Endothelial cell (in vitro differentiated cells): ENCODE measurements around the gene ESRP2. TPM values are rescaled to one million over a fixed set of nuclear protein-coding genes. Genes with fewer than 3 reads are reported as not detected.

Experiments used
- DNase-seq: peaks from one replicate; pipeline ENCODE4 v3.0.0; 2021; ENCODE audit warnings: low spot score
- H3K27ac Mint-ChIP-seq: one replicate; pipeline ENCODE4 v1.8.0; 2021; ENCODE audit warnings: mixed read lengths, inconsistent platforms; ENCODE audit not compliant: unreplicated experiment
- H3K27me3 Mint-ChIP-seq: one replicate; pipeline ENCODE4 v1.8.0; 2021; ENCODE audit warnings: mild to moderate bottlenecking, moderate library complexity, mixed read lengths, inconsistent platforms; ENCODE audit not compliant: unreplicated experiment
- H3K36me3 Mint-ChIP-seq: one replicate; pipeline ENCODE4 v1.8.0; 2021; ENCODE audit warnings: mild to moderate bottlenecking, low read depth, mixed read lengths, inconsistent platforms; ENCODE audit not compliant: unreplicated experiment
- H3K4me1 Mint-ChIP-seq: one replicate; pipeline ENCODE4 v1.8.0; 2021; ENCODE audit warnings: mild to moderate bottlenecking, mixed read lengths, inconsistent platforms; ENCODE audit not compliant: unreplicated experiment
- H3K4me3 Mint-ChIP-seq: one replicate; pipeline ENCODE4 v1.8.0; 2021; ENCODE audit warnings: mild to moderate bottlenecking, mixed read lengths, inconsistent platforms; ENCODE audit not compliant: unreplicated experiment
- H3K9me3 Mint-ChIP-seq: one replicate; pipeline ENCODE4 v1.8.0; 2021; ENCODE audit warnings: mixed read lengths, inconsistent platforms; ENCODE audit not compliant: unreplicated experiment
- microRNA-seq: library from miRNA; unstranded; fragments of <30 nt; microRNA quantifications from one replicate; pipeline ENCODE4, GENCODE V29; 2020; ENCODE audit not compliant: unreplicated experiment
- total RNA-seq: library from RNA; stranded (reverse); fragmentation: NEBNext Ultra II Directional; extraction: Animal tissue kit (Norgen Biotek cat#: 25700); gene quantifications from one replicate; pipeline ENCODE4 v1.2.1, GENCODE V29; 2021; ENCODE audit not compliant: unreplicated experiment
- TF ChIP-seq, protein P1 (sequence below): fragments of 200-600 bp; sonication (generic); IDR thresholded peaks from one replicate; pipeline ENCODE4 v1.5.0; 2021; ENCODE audit warnings: antibody characterized with exemption; ENCODE audit not compliant: unreplicated experiment

Gene ESRP2
- total RNA-seq, 1 donor from 2014 or later = 0.64 TPM

DNA sequence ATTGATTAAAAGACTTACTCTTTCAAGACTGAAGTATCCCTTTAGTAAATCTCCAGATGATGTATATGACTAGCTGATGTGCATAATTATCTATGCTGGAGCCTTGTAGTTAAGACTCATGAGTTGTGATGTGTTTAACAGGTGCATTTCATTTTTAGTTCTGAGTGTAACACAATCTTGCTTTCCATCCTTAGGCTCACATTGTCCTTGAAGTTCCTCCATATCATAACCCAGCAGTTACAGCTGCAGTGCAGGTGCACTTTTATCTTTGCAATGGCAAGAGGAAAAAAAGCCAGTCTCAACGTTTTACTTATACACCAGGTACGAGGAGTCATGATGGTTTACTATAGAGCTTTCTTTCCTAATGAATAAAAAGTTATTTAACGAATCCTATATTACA lies 52.9 kb downstream of the ESRP2 start:
- DNase-seq = no peak
- Mint-ChIP-seq H3K9me3 (no peaks in the 10 kb centered on the region), H3K4me1 (no peaks in the 10 kb centered on the region), H3K36me3 (peaks cover 33% of the 10 kb centered on the region), H3K27me3 (peaks cover 4% of the 10 kb centered on the region), H3K27ac (no peak overlapping the region), H3K4me3 (peak overlapping the region; percentile 54)
- TF ChIP-seq, protein P1, sequence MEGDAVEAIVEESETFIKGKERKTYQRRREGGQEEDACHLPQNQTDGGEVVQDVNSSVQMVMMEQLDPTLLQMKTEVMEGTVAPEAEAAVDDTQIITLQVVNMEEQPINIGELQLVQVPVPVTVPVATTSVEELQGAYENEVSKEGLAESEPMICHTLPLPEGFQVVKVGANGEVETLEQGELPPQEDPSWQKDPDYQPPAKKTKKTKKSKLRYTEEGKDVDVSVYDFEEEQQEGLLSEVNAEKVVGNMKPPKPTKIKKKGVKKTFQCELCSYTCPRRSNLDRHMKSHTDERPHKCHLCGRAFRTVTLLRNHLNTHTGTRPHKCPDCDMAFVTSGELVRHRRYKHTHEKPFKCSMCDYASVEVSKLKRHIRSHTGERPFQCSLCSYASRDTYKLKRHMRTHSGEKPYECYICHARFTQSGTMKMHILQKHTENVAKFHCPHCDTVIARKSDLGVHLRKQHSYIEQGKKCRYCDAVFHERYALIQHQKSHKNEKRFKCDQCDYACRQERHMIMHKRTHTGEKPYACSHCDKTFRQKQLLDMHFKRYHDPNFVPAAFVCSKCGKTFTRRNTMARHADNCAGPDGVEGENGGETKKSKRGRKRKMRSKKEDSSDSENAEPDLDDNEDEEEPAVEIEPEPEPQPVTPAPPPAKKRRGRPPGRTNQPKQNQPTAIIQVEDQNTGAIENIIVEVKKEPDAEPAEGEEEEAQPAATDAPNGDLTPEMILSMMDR = no peak

DNA sequence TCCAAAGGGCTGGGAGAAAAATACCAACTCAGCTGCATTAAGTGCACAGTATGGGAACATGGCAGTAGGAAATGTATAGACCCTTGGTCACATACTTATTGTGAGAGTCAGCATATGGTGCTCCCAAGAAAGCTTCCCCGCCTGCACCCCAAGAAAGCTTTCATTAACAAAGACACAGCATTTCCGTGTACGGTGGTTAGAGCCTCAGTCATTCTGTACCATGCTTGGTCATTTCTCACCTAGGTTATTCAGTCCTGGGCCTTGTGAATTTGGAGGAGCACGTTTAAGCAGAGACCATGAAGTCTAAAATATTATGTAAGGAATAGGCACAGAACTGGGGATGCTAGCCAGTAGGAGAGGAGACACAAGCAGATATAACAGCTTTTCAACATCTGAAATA lies 56.1 kb downstream of the ESRP2 start:
- H3K36me3 Mint-ChIP-seq = peaks cover 21% of the 10 kb centered on the region
- no peaks in the 10 kb centered on the region for H3K27me3 Mint-ChIP-seq
- H3K27ac Mint-ChIP-seq = no peak overlapping the region
- no peak for DNase-seq
- TF ChIP-seq, protein P1 = no peak
- H3K4me1 Mint-ChIP-seq = no peaks in the 10 kb centered on the region
- peak overlapping the region; percentile 28 for H3K4me3 Mint-ChIP-seq
- no peaks in the 10 kb centered on the region for H3K9me3 Mint-ChIP-seq

DNA sequence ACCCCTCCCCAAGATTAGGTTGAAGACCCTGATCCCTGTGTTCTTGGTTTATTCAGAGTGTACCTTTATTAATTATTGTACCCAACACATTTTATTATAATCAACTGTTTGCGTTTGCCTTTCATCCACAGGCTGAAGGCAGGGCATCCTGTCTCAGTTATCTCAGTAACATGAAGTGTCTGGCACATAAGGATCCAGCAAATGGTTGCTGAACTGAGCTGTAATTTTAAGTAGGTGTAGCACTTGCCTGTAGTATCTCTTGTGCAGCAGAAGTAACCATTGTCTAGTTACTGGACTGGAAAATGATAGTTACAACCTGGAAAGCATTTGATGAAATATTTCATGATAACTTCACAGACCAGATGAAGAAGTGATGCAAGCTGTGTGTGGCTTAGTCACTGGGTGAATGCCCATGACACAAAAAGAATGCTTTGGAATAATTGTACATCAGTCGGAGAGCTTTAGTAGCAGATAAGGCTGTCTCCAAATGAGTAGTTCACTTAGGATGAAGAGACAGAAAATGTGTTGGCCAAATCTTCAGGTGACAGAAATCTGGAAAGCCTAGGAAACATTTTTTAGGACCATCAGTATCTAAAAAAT lies 56.6 kb downstream of the ESRP2 start:
- peaks cover 23% of the 10 kb centered on the region for H3K36me3 Mint-ChIP-seq
- no peaks in the 10 kb centered on the region for H3K27me3 Mint-ChIP-seq
- H3K9me3 Mint-ChIP-seq = no peaks in the 10 kb centered on the region
- H3K4me3 Mint-ChIP-seq = no peak overlapping the region
- no peak for DNase-seq
- H3K4me1 Mint-ChIP-seq = no peaks in the 10 kb centered on the region
- H3K27ac Mint-ChIP-seq = no peak overlapping the region
- TF ChIP-seq, protein P1 = no peak

Small RNAs within 50 kb of the gene (microRNA-seq; reads per million reads assigned to microRNA genes)
- not detected for gene MIR6773

Other genes with a start within 250 kb of the ESRP2 start
- gene DPEP2, start 236.6 kb downstream of the ESRP2 start, total RNA-seq = 1.0 TPM
- gene DPEP2NB, start 220.2 kb downstream of the ESRP2 start, total RNA-seq = not detected
- gene DDX28, start 212.9 kb downstream of the ESRP2 start, total RNA-seq = 10.3 TPM
- gene DUS2, start 212.8 kb downstream of the ESRP2 start, total RNA-seq = 16.4 TPM
- gene NFATC3, start 150.8 kb downstream of the ESRP2 start, total RNA-seq = 38.4 TPM
- gene PLA2G15, start 9.2 kb upstream of the ESRP2 start, total RNA-seq = 14.9 TPM
- 20.8 TPM for gene SLC7A6, start 28.4 kb upstream of the ESRP2 start, total RNA-seq
- gene SLC7A6OS, start 74.8 kb upstream of the ESRP2 start, total RNA-seq = 20.0 TPM
- gene PRMT7, start 74.9 kb upstream of the ESRP2 start, total RNA-seq = 42.8 TPM
- not detected for gene SMPD3, start 212.4 kb upstream of the ESRP2 start, total RNA-seq